Measurements from ENCODE around the gene FAM227B.
"Not testable (repeated sequence)": the region's sequence is repeated elsewhere in the genome, so short reads cannot be mapped to it uniquely, and the experiment has no call there.

Gene FAM227B

GRCh38 chr15:49438962-49439631, 181.5 kb downstream of the FAM227B start:
- DNase-seq (ENCODE audit: low spot score), result no peak

GRCh38 chr15:49436751-49437150, 183.9 kb downstream of the FAM227B start:
- no peak for DNase-seq (ENCODE audit: low spot score)

GRCh38 chr15:49435174-49435573, 185.4 kb downstream of the FAM227B start:
- DNase-seq (ENCODE audit: low spot score), result no peak

GRCh38 chr15:49430046-49430445, 190.6 kb downstream of the FAM227B start:
- DNase-seq (ENCODE audit: low spot score), result no peak

- DNase-seq (ENCODE audit: low spot score), result peak; percentile 24
These were observed 192.1 kb downstream of the FAM227B start for GRCh38 chr15:49428409-49429095.

GRCh38 chr15:49427372-49427771, 193.2 kb downstream of the FAM227B start:
- DNase-seq (ENCODE audit: low spot score), result no peak

- no peak for DNase-seq (ENCODE audit: low spot score)
These were observed 195.7 kb downstream of the FAM227B start for GRCh38 chr15:49424954-49425353.

- DNase-seq (ENCODE audit: low spot score), result no peak
These were observed 196.6 kb downstream of the FAM227B start for GRCh38 chr15:49423901-49424550.

- DNase-seq (ENCODE audit: low spot score), result peak; percentile 22
These were observed 197.6 kb downstream of the FAM227B start, which contains the start of gene FGF7 for GRCh38 chr15:49423021-49423420. TSS of gene FGF7 (plus strand) at chr15:49423242. CDS start at chr15:49424298, 1,056 bp downstream.

GRCh38 chr15:49421991-49422390, 198.6 kb downstream of the FAM227B start:
- no peak for DNase-seq (ENCODE audit: low spot score)

GRCh38 chr15:49418811-49419210, 201.8 kb downstream of the FAM227B start:
- DNase-seq (ENCODE audit: low spot score), result no peak

- DNase-seq (ENCODE audit: low spot score), result peak; percentile 32
These were observed 205.0 kb downstream of the FAM227B start for GRCh38 chr15:49415638-49416037.

GRCh38 chr15:49415149-49415548, 205.5 kb downstream of the FAM227B start:
- no peak for DNase-seq (ENCODE audit: low spot score)

- no peak for DNase-seq (ENCODE audit: low spot score)
These were observed 207.8 kb downstream of the FAM227B start for GRCh38 chr15:49412797-49413196.

GRCh38 chr15:49410641-49411040, 210.0 kb downstream of the FAM227B start:
- no peak for DNase-seq (ENCODE audit: low spot score)

- DNase-seq (ENCODE audit: low spot score), result no peak
These were observed 214.1 kb downstream of the FAM227B start for GRCh38 chr15:49406352-49407118.

- DNase-seq (ENCODE audit: low spot score), result not testable (repeated sequence)
These were observed 217.9 kb downstream of the FAM227B start for GRCh38 chr15:49402515-49403296.

GRCh38 chr15:49387471-49387870, 233.1 kb downstream of the FAM227B start:
- no peak for DNase-seq (ENCODE audit: low spot score)

GRCh38 chr15:49383266-49383665, 237.4 kb downstream of the FAM227B start:
- no peak for DNase-seq (ENCODE audit: low spot score)

GRCh38 chr15:49382394-49382793, 238.2 kb downstream of the FAM227B start:
- DNase-seq (ENCODE audit: low spot score), result no peak

- DNase-seq (ENCODE audit: low spot score), result no peak
These were observed 239.7 kb downstream of the FAM227B start for GRCh38 chr15:49380912-49381311.
